Mesenchymal stem cell (in vitro differentiated cells and primary cell): Measurements from ENCODE around the gene COL1A1.
A peak's percentile ranks its signal among the peaks of the same experiment; 100 is the strongest.

ENCODE experiments used
- DNase-seq: peaks from one replicate; pipeline ENCODE4 v3.0.0-alpha.2; 2013
- H2AFZ ChIP-seq: one replicate; pipeline ENCODE4 v1.6.1; 2013; ENCODE audit warnings: low read depth, mild to moderate bottlenecking, control low read depth, inconsistent platforms, low read length, moderate library complexity
- H2AK5ac ChIP-seq: 2 replicates; pipeline ENCODE4 v1.6.1; 2013; ENCODE audit warnings: low read length, moderate library complexity, mild to moderate bottlenecking, inconsistent platforms; ENCODE audit not compliant: severe bottlenecking
- H2BK120ac ChIP-seq: one replicate; pipeline ENCODE4 v1.6.1; 2013; ENCODE audit warnings: low read depth, mild to moderate bottlenecking, inconsistent platforms, low read length, moderate library complexity
- H2BK12ac ChIP-seq, 2 experiments: one replicate each; pipeline ENCODE4 v1.6.1; 2013; ENCODE audit warnings: inconsistent platforms in 2 of 2, low read length in 2 of 2, mild to moderate bottlenecking in 2 of 2, moderate library complexity in 2 of 2, control low read depth in 1 of 2
- H2BK15ac ChIP-seq: one replicate; pipeline ENCODE4 v1.6.1; 2013; ENCODE audit warnings: mild to moderate bottlenecking, low read depth, inconsistent platforms; ENCODE audit not compliant: poor library complexity, severe bottlenecking
- H2BK5ac ChIP-seq: 2 replicates; pipeline ENCODE4 v1.6.1; 2013; ENCODE audit warnings: low read depth, mild to moderate bottlenecking, low read length, control low read depth, inconsistent platforms; ENCODE audit not compliant: poor library complexity, severe bottlenecking
- H3K14ac ChIP-seq, 2 experiments: one replicate each; pipeline ENCODE4 v1.6.1; 2013; ENCODE audit warnings: inconsistent platforms in 2 of 2, low read length in 2 of 2, control low read depth in 1 of 2, mild to moderate bottlenecking in 1 of 2, moderate library complexity in 1 of 2
- H3K18ac ChIP-seq, 2 experiments: one replicate each; pipeline ENCODE4 v1.6.1; 2013; ENCODE audit warnings: inconsistent platforms in 2 of 2, low read length in 2 of 2, control low read depth in 1 of 2, low read depth in 1 of 2, mild to moderate bottlenecking in 1 of 2
- H3K23ac ChIP-seq, 2 experiments: one replicate each; pipeline ENCODE4 v1.6.1; 2013; ENCODE audit warnings: inconsistent platforms in 2 of 2, low read length in 2 of 2, mild to moderate bottlenecking in 2 of 2, moderate library complexity in 2 of 2, control low read depth in 1 of 2
- H3K27ac ChIP-seq: 2 replicates; pipeline ENCODE4 v1.5.1; 2013; ENCODE audit warnings: mild to moderate bottlenecking, moderate library complexity, low read length, control low read depth, inconsistent platforms; ENCODE audit not compliant: poor library complexity, severe bottlenecking
- H3K27me3 ChIP-seq, 2 experiments: 2 replicates each; pipeline versions ENCODE4 v1.6.1 to v1.7.0; 2013; ENCODE audit warnings: low read length in 2 of 2, mild to moderate bottlenecking in 2 of 2, moderate library complexity in 2 of 2, control low read depth in 1 of 2, inconsistent platforms in 1 of 2; ENCODE audit not compliant: control insufficient read depth in 1 of 2, insufficient read depth in 1 of 2
- H3K36me3 ChIP-seq, 2 experiments: 2 replicates each; pipeline versions ENCODE4 v1.6.1 to v1.7.0; 2013; ENCODE audit warnings: low read length in 2 of 2, control low read depth in 1 of 2, inconsistent platforms in 1 of 2, low read depth in 1 of 2, mild to moderate bottlenecking in 1 of 2; ENCODE audit not compliant: insufficient read depth in 2 of 2, control insufficient read depth in 1 of 2
- H3K4ac ChIP-seq, 2 experiments: one replicate each; pipeline ENCODE4 v1.6.1; 2013; ENCODE audit warnings: inconsistent platforms in 2 of 2, low read length in 2 of 2, mild to moderate bottlenecking in 2 of 2, moderate library complexity in 2 of 2, control low read depth in 1 of 2, low read depth in 1 of 2
- H3K4me1 ChIP-seq: 2 replicates; pipeline ENCODE4 v1.6.1; 2013; ENCODE audit warnings: low read depth, low read length, control low read depth; ENCODE audit not compliant: control insufficient read depth, insufficient read depth
- H3K4me2 ChIP-seq: 2 replicates; pipeline ENCODE4 v1.6.1; 2013; ENCODE audit warnings: low read length, mild to moderate bottlenecking, inconsistent platforms; ENCODE audit not compliant: poor library complexity, severe bottlenecking
- H3K4me3 ChIP-seq, 2 experiments: 2 replicates each; pipeline versions ENCODE4 v1.5.1 to v1.7.0; 2013; ENCODE audit warnings: low read length in 2 of 2, mild to moderate bottlenecking in 2 of 2, control low read depth in 1 of 2, low read depth in 1 of 2; ENCODE audit not compliant: insufficient read depth in 1 of 2
- H3K79me1 ChIP-seq: replicated peaks from 2 replicates; pipeline ENCODE4 v1.6.1; 2013; ENCODE audit warnings: mild to moderate bottlenecking, control low read depth, low read length, inconsistent platforms; ENCODE audit not compliant: poor library complexity, severe bottlenecking
- H3K9ac ChIP-seq: 2 replicates; pipeline ENCODE4 v1.7.0; 2013; ENCODE audit warnings: mild to moderate bottlenecking, low read length, moderate library complexity
- H3K9me3 ChIP-seq: 2 replicates; pipeline ENCODE4 v1.7.0; 2013; ENCODE audit warnings: mild to moderate bottlenecking, low read length; ENCODE audit not compliant: control insufficient read depth
- H4K8ac ChIP-seq: one replicate; pipeline ENCODE4 v1.6.1; 2013; ENCODE audit warnings: inconsistent platforms, mild to moderate bottlenecking, low read length, moderate library complexity
- H4K91ac ChIP-seq: one replicate; pipeline ENCODE4 v1.6.1; 2013; ENCODE audit warnings: mild to moderate bottlenecking, low read length, inconsistent platforms
- WGBS: methylation state at CpG from one replicate; pipeline ENCODE4 v1.1.7; 2013; ENCODE audit warnings: mixed read lengths; 5-methylcytosine and 5-hydroxymethylcytosine counted together

COL1A1 gene

DNA sequence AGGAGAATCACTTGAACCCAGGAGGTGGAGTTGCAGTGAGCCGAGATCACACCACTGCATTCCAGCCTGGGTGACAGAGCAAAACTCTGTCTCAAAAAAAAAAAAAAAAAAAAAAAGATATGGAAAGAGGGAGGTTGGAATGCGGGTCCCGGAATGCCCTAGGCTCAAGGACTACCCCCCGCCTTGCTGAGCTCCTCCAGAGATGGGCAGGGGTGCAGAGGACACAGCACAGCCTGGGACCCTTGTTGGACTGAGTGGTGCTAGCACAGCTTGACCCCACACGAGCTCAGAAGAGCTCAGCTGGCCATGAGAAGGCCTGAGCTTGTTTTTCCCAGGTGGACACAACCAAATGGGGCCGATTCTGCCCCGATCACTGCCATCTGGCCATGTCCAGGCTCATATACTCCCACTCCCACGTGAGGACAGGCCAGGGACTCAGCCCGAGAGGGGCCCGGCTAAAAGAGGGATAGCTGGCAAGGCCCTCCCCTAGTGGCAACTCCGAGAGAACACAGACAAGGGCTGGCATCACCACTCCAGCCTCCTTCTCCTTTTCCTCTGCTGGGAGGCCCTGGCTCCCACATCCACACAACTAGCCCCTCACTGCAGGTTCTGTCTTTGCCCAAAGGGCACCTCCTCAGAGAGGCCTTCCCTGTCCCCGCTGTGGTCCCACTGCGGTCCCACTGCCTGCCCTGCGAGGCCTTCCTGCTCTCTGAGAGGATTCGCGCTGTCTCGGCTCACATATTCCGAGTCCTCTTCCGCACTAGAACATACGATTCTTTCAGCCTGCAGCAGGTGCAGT, 24.7 kb downstream of the COL1A1 start:
- Histone ChIP-seq H3K27ac (peak overlapping the region; percentile 95), H4K91ac (peak overlapping the region; percentile 65), H2BK5ac (peak overlapping the region; percentile 8), H3K4me1 (peaks cover 61% of the 10 kb centered on the region), H3K36me3 (peaks cover 0 to 20% of the 10 kb centered on the region in 2 experiments), H3K23ac (no peak overlapping the region), H4K8ac (no peak overlapping the region), H3K4me3 (no peak overlapping the region), H3K9me3 (no peaks in the 10 kb centered on the region), H3K27me3 (no peaks in the 10 kb centered on the region), H3K4me2 (no peak overlapping the region), H2BK12ac (peak overlapping the region; percentile 63 to 94), H2BK120ac (no peak overlapping the region), H3K14ac (peak overlapping the region in 1 of 2 experiments; percentile 68), H2AFZ (no peak overlapping the region), H3K4ac (peak overlapping the region; percentile 7 to 64), H2BK15ac (peak overlapping the region; percentile 92), H3K18ac (peak overlapping the region; percentile 67 to 91), H2AK5ac (peak overlapping the region; percentile 59), H3K79me1 (peaks cover 5% of the 10 kb centered on the region), H3K9ac (peak overlapping the region; percentile 68)
- 89% methylated on average over 20 of the region's 20 CpGs for WGBS
- DNase-seq = peak; percentile 39

DNA sequence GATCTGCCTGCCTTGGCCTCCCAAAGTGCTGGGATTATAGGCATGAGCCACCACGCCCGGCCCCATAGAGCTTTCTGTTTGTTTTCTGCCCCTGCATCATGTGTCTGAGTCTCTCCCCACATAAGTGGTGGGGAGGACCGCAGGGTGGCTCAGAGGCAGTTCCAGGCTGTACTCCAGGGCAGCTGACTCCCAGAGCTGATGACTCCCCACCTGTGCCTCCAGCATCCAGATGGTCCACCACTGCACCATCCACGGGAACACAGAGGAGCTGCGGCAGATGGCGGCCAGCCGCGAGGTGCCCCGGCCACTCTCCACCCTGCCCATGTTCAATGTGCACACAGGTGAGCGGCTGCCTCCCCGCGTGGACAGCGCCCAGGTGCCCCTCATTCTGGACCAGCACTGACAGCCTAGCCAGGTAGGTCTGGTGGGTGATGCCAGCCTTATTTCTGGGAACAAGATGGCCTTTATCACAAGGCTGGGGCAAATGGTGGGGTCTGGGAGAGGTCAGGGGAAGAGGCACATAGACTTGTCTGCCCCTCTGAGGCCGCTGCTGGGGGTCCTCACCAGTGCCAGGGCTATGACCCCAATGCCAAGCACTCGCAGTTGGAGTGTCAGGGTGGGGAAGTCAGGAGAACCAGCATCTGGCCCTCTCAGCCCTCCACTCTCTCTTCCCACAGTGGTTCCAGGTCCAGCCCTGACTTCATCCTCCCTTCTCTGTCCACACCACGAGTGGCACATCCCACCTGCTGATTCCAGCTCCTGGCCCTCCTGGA, 26.2 kb downstream of the COL1A1 start:
- Histone ChIP-seq H3K27ac (peak overlapping the region; percentile 48), H3K27me3 (no peaks in the 10 kb centered on the region)
- WGBS = 97% methylated on average over 14 of the region's 16 CpGs

DNA sequence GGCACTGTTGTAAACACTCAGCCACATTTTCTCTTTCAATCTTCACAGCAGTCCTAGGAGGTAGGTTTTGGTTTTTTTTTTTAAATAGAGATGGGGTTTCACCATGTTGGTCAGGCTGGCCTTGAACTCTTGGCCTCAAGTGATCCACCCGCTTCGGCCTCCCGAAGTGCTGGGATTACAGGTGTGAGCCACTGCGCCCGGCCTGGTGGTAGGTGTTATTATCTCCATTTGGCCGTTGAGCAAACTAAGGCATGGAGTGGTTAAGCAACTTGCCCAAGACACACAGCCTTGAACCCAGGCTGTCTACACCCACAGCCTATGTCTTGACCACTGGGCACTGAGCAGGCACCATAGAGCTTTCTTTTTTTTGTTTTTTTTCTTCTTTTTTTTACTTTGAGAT, 27.0 kb downstream of the COL1A1 start:
- Histone ChIP-seq H3K18ac (peak overlapping the region in 1 of 2 experiments; percentile 54), H3K79me1 (peaks cover 5% of the 10 kb centered on the region), H2BK120ac (no peak overlapping the region), H3K36me3 (peaks cover 0 to 7% of the 10 kb centered on the region in 2 experiments), H4K8ac (peak overlapping the region; percentile 38), H3K27me3 (no peaks in the 10 kb centered on the region), H3K23ac (no peak overlapping the region), H2AFZ (no peak overlapping the region), H3K9ac (peak overlapping the region; percentile 8), H3K4me3 (no peak overlapping the region), H2AK5ac (peak overlapping the region; percentile 93), H2BK15ac (peak overlapping the region; percentile 41), H3K4ac (no peak overlapping the region), H2BK12ac (peak overlapping the region; percentile 14 to 51), H3K9me3 (no peaks in the 10 kb centered on the region), H3K27ac (peak overlapping the region; percentile 98), H3K4me2 (no peak overlapping the region), H4K91ac (no peak overlapping the region), H2BK5ac (no peak overlapping the region), H3K4me1 (peaks cover 57% of the 10 kb centered on the region), H3K14ac (no peak overlapping the region)
- 100% methylated on average over 5 of the region's 6 CpGs for WGBS
- no peak for DNase-seq

More for the DNA sequence above, 26.2 kb downstream of the COL1A1 start:
- H4K8ac ChIP-seq = no peak overlapping the region
- no peak overlapping the region for H3K4me2 ChIP-seq
- H3K4me1 ChIP-seq = peaks cover 57% of the 10 kb centered on the region
- no peak overlapping the region for H3K14ac ChIP-seq
- no peak for DNase-seq
- peaks cover 5% of the 10 kb centered on the region for H3K79me1 ChIP-seq
- peak overlapping the region; percentile 57 for H4K91ac ChIP-seq
- peak overlapping the region; percentile 34 to 59 for H3K18ac ChIP-seq
- H3K9ac ChIP-seq = peak overlapping the region; percentile 57
- H3K9me3 ChIP-seq = no peaks in the 10 kb centered on the region
- peak overlapping the region; percentile 96 for H2AK5ac ChIP-seq
- H2BK12ac ChIP-seq = peak overlapping the region; percentile 40 to 83
- peak overlapping the region; percentile 5 for H2BK15ac ChIP-seq
- no peak overlapping the region for H2AFZ ChIP-seq
- peak overlapping the region in 1 of 2 experiments; percentile 18 for H3K4ac ChIP-seq
- peak overlapping the region; percentile 27 for H2BK120ac ChIP-seq
- H3K23ac ChIP-seq = no peak overlapping the region
- no peak overlapping the region for H2BK5ac ChIP-seq
- H3K36me3 ChIP-seq = peaks cover 0 to 7% of the 10 kb centered on the region in 2 experiments
- no peak overlapping the region for H3K4me3 ChIP-seq
